Measurements from ENCODE around the gene ARHGAP42.

Gene ARHGAP42

GRCh38 chr11:100695911-100696310 lies 8.8 kb downstream of the ARHGAP42 start:
- ChIA-PET CTCF (no interaction called here), POLR2A (ENCODE audit: low non-redundant PET) (no interaction called here)
- TF ChIP-seq CTCF (conservative IDR thresholded peaks at IDR 0.05; ENCODE audit: low read depth) = no peak
- no peak for DNase-seq (ENCODE audit: low spot score)
- no peak overlapping the region for H3K27ac ChIP-seq

- DNase-seq (ENCODE audit: low spot score) = no peak
- H3K27ac ChIP-seq = no peak overlapping the region
- no peak for TF ChIP-seq CTCF (conservative IDR thresholded peaks at IDR 0.05; ENCODE audit: low read depth)
- ChIA-PET POLR2A (ENCODE audit: low non-redundant PET) (no interaction called here), CTCF (interaction anchor here (0.7 kb wide), 1 partner anchor 71 kb away, joined by 3 read pairs; no protein-coding TSS in a partner anchor)
These were observed 16.1 kb downstream of the ARHGAP42 start for GRCh38 chr11:100703139-100703538.

- TF ChIP-seq CTCF (conservative IDR thresholded peaks at IDR 0.05; ENCODE audit: low read depth) = no peak
- DNase-seq (ENCODE audit: low spot score) = no peak
- POLR2A ChIA-PET (ENCODE audit: low non-redundant PET) = no interaction called here
- CTCF ChIA-PET = interaction anchor here (0.6 kb wide), 1 partner anchor 8 kb away, joined by 3 read pairs; no protein-coding TSS in a partner anchor
- no peak overlapping the region for H3K27ac ChIP-seq
These were observed 16.9 kb downstream of the ARHGAP42 start for GRCh38 chr11:100703801-100704575.

GRCh38 chr11:100705447-100705846 lies 18.4 kb downstream of the ARHGAP42 start:
- CTCF ChIA-PET = no interaction called here
- no peak for DNase-seq (ENCODE audit: low spot score)
- POLR2A ChIA-PET (ENCODE audit: low non-redundant PET) = no interaction called here
- no peak overlapping the region for H3K27ac ChIP-seq
- TF ChIP-seq CTCF (conservative IDR thresholded peaks at IDR 0.05; ENCODE audit: low read depth) = no peak

GRCh38 chr11:100706179-100706578 lies 19.1 kb downstream of the ARHGAP42 start:
- ChIA-PET POLR2A (ENCODE audit: low non-redundant PET) (no interaction called here), CTCF (no interaction called here)
- no peak overlapping the region for H3K27ac ChIP-seq
- no peak for TF ChIP-seq CTCF (conservative IDR thresholded peaks at IDR 0.05; ENCODE audit: low read depth)
- no peak for DNase-seq (ENCODE audit: low spot score)

GRCh38 chr11:100709233-100709957 lies 22.3 kb downstream of the ARHGAP42 start:
- no peak overlapping the region for H3K27ac ChIP-seq
- POLR2A ChIA-PET (ENCODE audit: low non-redundant PET) = no interaction called here
- no peak for DNase-seq (ENCODE audit: low spot score)
- TF ChIP-seq CTCF (conservative IDR thresholded peaks at IDR 0.05; ENCODE audit: low read depth) = no peak
- CTCF ChIA-PET = no interaction called here
